ENCODE results near the gene ITFG2.
"Not testable (repeated sequence)": the region's sequence is repeated elsewhere in the genome, so short reads cannot be mapped to it uniquely, and the experiment has no call there.

Gene ITFG2

DNA sequence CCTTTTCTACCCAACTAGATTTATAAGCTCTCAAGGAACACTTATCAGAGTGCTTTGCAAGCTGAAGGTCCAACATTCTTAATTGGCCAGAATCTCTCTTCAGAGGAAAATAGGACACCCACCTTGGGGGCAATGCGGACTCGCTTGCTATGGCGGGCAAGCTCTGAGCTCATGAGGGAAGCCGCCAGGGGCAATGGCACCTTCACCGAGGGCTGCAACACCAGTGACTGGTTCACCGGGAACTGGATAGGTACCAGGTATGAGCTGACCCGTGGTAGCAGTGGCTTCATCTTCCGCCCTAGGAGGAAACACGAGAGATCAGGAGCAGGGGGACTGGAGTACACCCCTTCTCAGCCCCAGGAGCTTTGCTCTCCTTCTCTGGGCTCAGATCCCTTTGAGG is 51.7 kb downstream of the ITFG2 start:
- FAIRE-seq, result no peak

GRCh38 chr12:2868986-2869632 is 56.6 kb downstream of the ITFG2 start:
- not testable (repeated sequence) for FAIRE-seq

Data from endometrium (tissue), 2 donors.